HG02759 (cell line): ENCODE results near the gene SELENOI.
"Not testable (repeated sequence)": the region's sequence is repeated elsewhere in the genome, so short reads cannot be mapped to it uniquely, and the experiment has no call there.

Experiments
- ATAC-seq: cut with Tn5 transposase; IDR thresholded peaks from one replicate; pipeline ENCODE4 v1.9.1; 2021; ENCODE audit warnings: mild to moderate bottlenecking, moderate library complexity; ENCODE audit not compliant: unreplicated experiment

Gene SELENOI, protein sequence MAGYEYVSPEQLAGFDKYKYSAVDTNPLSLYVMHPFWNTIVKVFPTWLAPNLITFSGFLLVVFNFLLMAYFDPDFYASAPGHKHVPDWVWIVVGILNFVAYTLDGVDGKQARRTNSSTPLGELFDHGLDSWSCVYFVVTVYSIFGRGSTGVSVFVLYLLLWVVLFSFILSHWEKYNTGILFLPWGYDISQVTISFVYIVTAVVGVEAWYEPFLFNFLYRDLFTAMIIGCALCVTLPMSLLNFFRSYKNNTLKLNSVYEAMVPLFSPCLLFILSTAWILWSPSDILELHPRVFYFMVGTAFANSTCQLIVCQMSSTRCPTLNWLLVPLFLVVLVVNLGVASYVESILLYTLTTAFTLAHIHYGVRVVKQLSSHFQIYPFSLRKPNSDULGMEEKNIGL

GRCh38 chr2:26345545-26346453, at the start of gene SELENOI:
TSS of gene SELENOI (plus strand) at chr2:26346143. CDS start at chr2:26346233, 90 bp downstream.
- ATAC-seq, result peak; percentile 92

GRCh38 chr2:26297061-26297460, 48.9 kb upstream of the SELENOI start:
- ATAC-seq, result no peak

DNA sequence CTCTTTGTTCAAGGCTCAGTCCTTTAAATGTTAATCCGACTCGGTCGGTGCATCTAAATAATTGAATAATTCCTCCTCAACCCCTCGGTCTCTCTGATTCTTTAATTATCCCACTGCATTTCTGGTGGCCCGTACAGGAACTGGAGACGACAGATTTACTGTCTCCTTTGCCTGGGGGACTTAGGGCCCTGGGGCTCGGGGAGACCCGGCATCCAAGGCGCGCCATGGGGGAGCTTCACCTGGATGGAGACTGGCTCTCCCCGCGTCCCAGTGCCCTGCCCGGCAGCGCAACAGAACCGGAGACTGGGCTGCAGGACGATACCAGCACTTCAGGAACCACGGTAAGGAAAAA, 47.7 kb upstream of the SELENOI start:
- no peak for ATAC-seq

GRCh38 chr2:26298638-26299393, 47.1 kb upstream of the SELENOI start:
- ATAC-seq, result no peak

DNA sequence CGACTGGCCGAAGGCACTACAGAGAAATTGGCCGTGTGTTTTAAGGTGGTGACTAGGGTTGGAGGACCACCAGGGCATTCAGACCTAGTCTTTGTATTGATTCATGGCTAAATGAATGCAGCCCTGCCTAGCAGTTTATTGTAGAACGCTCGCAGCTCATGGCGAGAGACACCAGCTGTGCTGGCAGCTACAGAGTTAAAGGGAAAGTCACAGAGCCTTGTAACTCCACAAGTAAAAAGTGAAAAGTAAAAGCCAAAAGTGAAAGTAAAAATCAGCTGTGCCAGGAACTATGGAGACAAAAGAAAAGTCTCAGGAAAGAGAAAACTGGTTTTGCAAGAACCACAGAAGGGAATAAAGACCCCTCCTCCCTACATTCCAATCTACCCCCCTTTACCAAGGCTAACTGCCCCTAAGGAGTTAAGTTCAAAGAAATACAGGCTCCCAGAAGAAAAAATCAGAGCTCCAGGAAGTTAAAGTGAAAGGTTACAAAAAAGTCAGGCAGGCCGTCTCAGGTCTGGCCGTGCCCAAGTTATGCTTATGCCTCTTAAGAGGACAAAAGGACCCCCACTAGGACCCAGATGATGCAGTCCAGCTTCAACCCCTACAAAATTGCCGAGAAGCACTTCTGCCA, 46.4 kb upstream of the SELENOI start:
- ATAC-seq, result peak; percentile 42

GRCh38 chr2:26300234-26300925, 45.6 kb upstream of the SELENOI start:
- ATAC-seq, result no peak

GRCh38 chr2:26302846-26303245, 43.1 kb upstream of the SELENOI start:
- no peak for ATAC-seq

- ATAC-seq, result not testable (repeated sequence)
These were observed 40.8 kb upstream of the SELENOI start for GRCh38 chr2:26305094-26305493.

- ATAC-seq, result no peak
These were observed 40.4 kb upstream of the SELENOI start for GRCh38 chr2:26305540-26305939.

- ATAC-seq, result no peak
These were observed 36.0 kb upstream of the SELENOI start for GRCh38 chr2:26309921-26310320.

- ATAC-seq, result no peak
These were observed 33.5 kb upstream of the SELENOI start for GRCh38 chr2:26312471-26312870.

DNA sequence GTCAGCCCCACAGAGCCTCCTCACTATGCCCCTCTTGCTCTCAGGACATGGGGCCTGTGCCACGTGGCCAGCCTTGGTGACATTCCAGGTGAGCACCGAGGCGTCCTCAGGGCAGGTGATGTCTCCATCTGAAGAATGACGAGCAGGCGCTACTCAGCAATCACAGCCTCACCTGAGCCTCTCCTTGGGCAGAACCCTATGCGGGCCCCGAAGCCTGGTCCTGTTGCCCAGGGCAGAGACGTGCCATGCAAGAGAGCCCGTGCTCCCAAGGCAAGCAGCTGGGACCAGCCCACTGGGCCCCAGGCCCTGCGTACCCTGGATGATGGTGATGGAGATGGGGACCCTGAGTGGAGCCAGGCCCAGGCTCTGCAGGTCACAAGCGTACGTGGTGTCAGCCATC, 32.5 kb upstream of the SELENOI start:
- no peak for ATAC-seq

DNA sequence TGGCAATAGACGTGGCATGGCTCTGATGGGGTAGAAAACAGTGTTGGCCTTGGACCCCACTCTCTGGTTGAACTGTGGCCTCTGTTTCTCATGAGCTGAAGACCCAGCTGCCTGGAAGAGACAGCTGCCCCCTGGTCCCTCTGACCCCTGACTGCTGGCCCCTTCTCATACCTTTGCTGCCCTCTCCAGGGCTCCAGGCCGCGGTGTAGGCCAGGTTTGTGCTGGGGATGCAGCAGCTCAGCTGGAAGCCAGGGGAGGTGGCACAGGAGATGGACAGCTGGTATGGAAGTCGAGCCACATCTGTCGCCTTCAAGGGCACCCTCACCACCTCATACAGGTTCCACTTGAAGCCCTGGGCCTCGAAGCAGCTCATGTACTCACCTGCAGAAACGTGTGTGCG, 31.7 kb upstream of the SELENOI start:
- ATAC-seq, result no peak

DNA sequence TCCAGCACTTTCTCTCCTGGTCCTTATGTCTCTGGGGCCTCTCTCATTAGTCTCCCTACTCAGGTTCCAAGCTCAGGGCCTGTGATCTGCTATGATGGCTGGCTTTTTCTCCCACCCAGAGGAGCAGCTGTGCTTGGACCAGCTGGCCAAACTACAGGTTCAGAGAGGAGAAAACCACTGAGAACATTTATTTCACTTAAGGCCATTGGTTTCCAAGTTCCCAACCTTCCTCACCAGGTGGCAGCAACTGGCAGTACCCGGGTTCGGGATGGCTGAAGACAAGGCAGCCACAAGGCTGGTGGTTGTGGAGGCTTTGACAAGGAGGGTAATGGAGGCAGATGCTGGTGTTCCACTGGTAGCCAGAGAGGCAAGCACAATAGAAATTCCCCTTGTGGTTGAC, 29.9 kb upstream of the SELENOI start:
- no peak for ATAC-seq

DNA sequence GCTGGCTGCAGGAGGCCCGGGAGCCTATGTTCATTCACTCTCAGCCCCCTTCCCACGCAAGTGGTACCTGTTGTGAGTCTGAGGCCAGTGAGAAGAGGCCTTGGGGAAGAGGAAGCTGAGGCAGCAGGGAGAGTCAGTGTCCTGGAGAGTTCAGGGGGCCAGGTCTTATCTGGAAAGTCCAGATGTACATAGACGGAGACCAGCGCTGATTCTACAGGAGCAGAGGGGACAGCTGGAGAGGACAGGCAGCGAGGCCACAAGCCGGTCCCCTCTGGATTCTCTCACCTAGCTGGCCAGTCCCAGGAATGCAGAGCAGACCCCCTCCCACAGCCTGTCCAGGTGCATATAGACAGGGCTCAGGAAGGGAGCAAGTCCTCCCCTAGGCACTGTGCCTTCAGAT, 29.1 kb upstream of the SELENOI start:
- ATAC-seq, result no peak

- no peak for ATAC-seq
These were observed 28.4 kb upstream of the SELENOI start for GRCh38 chr2:26317377-26318105.

DNA sequence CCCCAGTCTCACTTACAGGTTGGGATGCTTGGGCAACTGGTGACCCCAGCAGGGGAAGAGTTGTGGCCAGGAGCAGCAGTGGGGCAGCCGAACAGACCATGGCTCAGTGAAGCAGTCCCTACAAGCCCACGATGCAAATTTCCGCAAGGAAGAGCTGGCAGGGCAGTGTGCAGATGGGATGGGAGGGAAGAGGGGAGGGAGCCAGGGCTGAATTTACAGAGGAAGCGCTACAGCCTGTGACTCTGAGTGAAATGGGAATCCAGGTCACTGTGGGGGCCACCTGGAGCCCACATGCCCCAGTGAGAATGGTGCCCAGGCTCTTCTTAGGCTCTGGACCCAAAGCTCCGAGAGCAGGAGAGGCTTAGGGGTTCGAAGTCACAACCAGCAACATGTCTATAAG, 27.0 kb upstream of the SELENOI start:
- no peak for ATAC-seq

DNA sequence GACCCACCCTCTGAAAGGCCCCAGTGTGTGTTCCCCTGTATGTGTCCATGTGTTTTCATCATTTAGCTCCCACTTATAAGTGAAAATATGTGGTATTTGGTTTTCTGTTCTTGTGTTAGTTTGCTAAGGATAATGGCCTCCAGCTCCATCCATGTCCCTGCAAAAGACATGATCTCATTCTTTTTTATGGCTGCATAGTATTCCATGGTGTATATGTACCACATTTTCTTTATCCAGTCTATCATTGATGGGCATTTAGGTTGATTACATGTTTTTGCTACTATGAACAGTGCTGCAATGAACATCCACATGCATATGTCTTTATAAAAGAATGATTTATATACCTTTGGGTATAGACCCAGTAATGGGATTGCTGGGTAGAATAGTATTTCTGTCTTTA, 21.5 kb upstream of the SELENOI start:
- not testable (repeated sequence) for ATAC-seq

GRCh38 chr2:26324903-26325302, 21.0 kb upstream of the SELENOI start:
- no peak for ATAC-seq

GRCh38 chr2:26325851-26326250, 20.1 kb upstream of the SELENOI start:
- no peak for ATAC-seq
